GM12892 (cell line): Measurements from ENCODE around the gene RPIA.

ENCODE experiments used
- POLR2A ChIP-seq: IDR thresholded peaks from 2 replicates; pipeline ENCODE4 v1.6.1; 2011; ENCODE audit warnings: low read depth, low read length, control low read depth
- POLR2AphosphoS5 ChIP-seq: IDR thresholded peaks from 2 replicates; pipeline ENCODE4 v1.6.1; 2011; ENCODE audit warnings: low read depth, low read length, control low read depth

DNA sequence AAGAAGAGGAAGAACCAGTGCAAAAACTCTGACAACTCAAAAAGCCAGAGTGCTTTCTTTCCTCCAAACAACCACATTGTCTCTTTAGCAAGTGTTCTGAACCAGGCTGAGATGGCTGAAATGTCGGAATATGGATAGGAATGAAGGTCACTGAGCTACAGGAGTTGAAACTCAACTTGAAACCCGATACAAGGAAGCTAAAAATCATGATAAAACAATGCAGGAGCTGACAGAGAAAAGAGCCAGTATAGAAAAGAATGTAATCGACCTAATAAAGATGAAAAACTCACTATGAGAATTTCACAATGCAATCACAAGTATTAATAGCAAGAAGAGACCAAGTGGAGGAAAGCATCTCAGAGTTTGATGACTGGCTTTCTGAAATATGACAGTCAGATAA, 49.2 kb upstream of the RPIA start:
- TF ChIP-seq POLR2A (no peak), POLR2AphosphoS5 (no peak)
